Peyer's patch (tissue), 4 donors: Measurements from ENCODE around the gene IVL. TPM values are rescaled to one million over a fixed set of nuclear protein-coding genes. Genes with fewer than 3 reads are reported as not detected.

Experiments
- DNase-seq, 3 donors: peaks; one replicate each; pipeline ENCODE4 v3.0.0-alpha.2; 2017 to 2019
- H3K27ac ChIP-seq, 4 donors: fragments of 200-600 bp; sonication (generic); one replicate each; pipeline ENCODE4 v1.5.1; 2016 to 2019
- H3K27me3 ChIP-seq, 2 donors: fragments of 200-600 bp; sonication (generic); one replicate each; pipeline ENCODE4 v1.5.1; 2019
- H3K36me3 ChIP-seq, 3 donors: fragments of 200-600 bp; sonication (generic); one replicate each; pipeline ENCODE4 v1.5.1; 2016 to 2019
- H3K4me1 ChIP-seq, 4 donors: fragments of 200-600 bp; sonication (generic); one replicate each; pipeline ENCODE4 v1.5.1; 2016 to 2019
- H3K4me3 ChIP-seq, 4 donors: fragments of 200-600 bp; sonication (generic); 1 replicate in 3 of 4; 2 replicates in 1 of 4; pipeline ENCODE4 v1.5.1; 2016 to 2019; ENCODE audit warnings: mild to moderate bottlenecking in 1 of 4
- H3K9me3 ChIP-seq, 4 donors: fragments of 200-600 bp; sonication (generic); one replicate each; pipeline ENCODE4 v1.5.1; 2016 to 2019; ENCODE audit warnings: mild to moderate bottlenecking in 1 of 4
- CTCF ChIP-seq, 6 experiments: fragments of 450-650 bp in 4 of 6; fragments of 200-600 bp in 2 of 6; sonication (generic) in 1 of 6; IDR thresholded peaks; one replicate each; pipeline ENCODE4 v1.5.1; 2017 to 2019; ENCODE audit warnings: antibody characterized with exemption in 6 of 6, mild to moderate bottlenecking in 3 of 6, moderate library complexity in 1 of 6
- POLR2A ChIP-seq, 2 donors: fragments of 450-650 bp; IDR thresholded peaks; one replicate each; pipeline ENCODE4 v1.5.1; 2017; ENCODE audit warnings: antibody characterized with exemption in 2 of 2, mild to moderate bottlenecking in 2 of 2, moderate library complexity in 2 of 2
- total RNA-seq, 4 donors: library from RNA; depleted of rRNA; stranded (reverse); fragments of >200 nt; gene quantifications; one replicate each; pipeline ENCODE4 v1.1.0, GENCODE V29; 2016

The IVL gene
- total RNA-seq, 4 donors from 2014 or later = not detected

- TF ChIP-seq POLR2A (IDR thresholded peaks at IDR 0.05) = no peak
- TF ChIP-seq CTCF (IDR thresholded peaks at IDR 0.05) = no peak
- no peaks in the 10 kb centered on the region for H3K27me3 ChIP-seq
- H3K36me3 ChIP-seq = no peaks in the 10 kb centered on the region
- no peak overlapping the region for H3K4me3 ChIP-seq
- DNase-seq = no peak
- no peak overlapping the region for H3K27ac ChIP-seq
- no peaks in the 10 kb centered on the region for H3K4me1 ChIP-seq
- no peaks in the 10 kb centered on the region for H3K9me3 ChIP-seq
These were observed 24.3 kb upstream of the IVL start for GRCh38 chr1:152884085-152884484.

GRCh38 chr1:152884506-152884905, 23.8 kb upstream of the IVL start:
- TF ChIP-seq CTCF (IDR thresholded peaks at IDR 0.05) (no peak), POLR2A (IDR thresholded peaks at IDR 0.05) (no peak)
- H3K4me1 ChIP-seq = no peaks in the 10 kb centered on the region
- H3K36me3 ChIP-seq = no peaks in the 10 kb centered on the region
- no peaks in the 10 kb centered on the region for H3K9me3 ChIP-seq
- H3K4me3 ChIP-seq = no peak overlapping the region
- H3K27me3 ChIP-seq = no peaks in the 10 kb centered on the region
- no peak for DNase-seq
- H3K27ac ChIP-seq = no peak overlapping the region

DNA sequence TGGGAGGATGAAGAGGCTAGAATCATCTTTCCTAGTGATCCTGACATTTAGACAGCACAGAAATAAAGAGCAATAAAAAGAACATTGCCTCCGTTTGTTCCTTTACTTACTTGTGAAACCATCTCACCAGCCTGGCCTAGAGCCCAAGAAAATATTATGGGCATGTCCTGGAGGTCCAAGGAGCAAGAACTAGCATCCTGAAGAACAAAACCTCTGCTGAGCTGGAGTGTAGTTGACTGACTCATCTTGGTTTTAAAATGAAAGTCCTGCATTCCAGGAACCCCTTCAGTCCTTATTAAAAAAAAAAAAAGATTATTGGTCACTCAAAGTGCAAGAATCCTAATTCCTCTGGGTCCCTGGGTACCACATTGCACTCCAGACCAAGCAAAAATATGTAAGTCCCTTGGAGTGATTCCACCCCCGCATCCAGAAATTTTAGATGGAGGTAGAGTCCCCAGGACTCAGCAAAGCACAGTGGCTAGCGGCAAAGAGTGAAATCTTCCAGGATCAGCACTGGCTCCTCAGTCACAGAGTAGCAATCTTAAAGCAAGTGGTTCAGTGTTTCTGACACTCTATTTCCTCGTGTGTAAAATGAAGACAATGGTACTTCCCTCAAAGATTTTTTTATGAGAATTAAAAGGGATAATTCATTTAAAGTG, 23.3 kb upstream of the IVL start:
- Histone ChIP-seq H3K27me3 (no peaks in the 10 kb centered on the region), H3K27ac (no peak overlapping the region), H3K4me1 (no peaks in the 10 kb centered on the region), H3K36me3 (no peaks in the 10 kb centered on the region), H3K4me3 (no peak overlapping the region), H3K9me3 (no peaks in the 10 kb centered on the region)
- TF ChIP-seq CTCF (IDR thresholded peaks at IDR 0.05) (no peak), POLR2A (IDR thresholded peaks at IDR 0.05) (no peak)
- no peak for DNase-seq

DNA sequence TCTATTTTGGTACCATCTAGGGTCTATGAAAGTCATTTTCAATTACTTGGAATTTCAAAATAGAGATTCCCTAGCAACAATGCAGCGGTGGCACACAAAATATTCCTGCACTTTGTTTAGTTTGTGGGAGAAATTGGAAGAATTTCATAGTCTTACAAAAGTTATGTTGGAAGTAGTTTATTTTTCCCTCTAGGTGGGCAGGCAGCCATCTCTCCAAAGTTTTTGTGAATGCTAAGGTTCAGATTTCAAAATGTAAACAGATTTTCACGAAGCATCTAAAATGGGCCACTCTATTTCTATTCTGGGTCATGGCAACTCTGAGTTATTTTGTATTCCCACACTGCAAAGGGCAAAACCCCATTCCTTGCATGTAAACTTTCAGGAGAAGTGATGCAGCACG, 22.3 kb upstream of the IVL start:
- DNase-seq = no peak
- Histone ChIP-seq H3K27ac (no peak overlapping the region), H3K27me3 (no peaks in the 10 kb centered on the region), H3K4me3 (no peak overlapping the region), H3K4me1 (no peaks in the 10 kb centered on the region), H3K36me3 (no peaks in the 10 kb centered on the region), H3K9me3 (no peaks in the 10 kb centered on the region)
- TF ChIP-seq POLR2A (IDR thresholded peaks at IDR 0.05) (no peak), CTCF (IDR thresholded peaks at IDR 0.05) (no peak)

- Histone ChIP-seq H3K27me3 (no peaks in the 10 kb centered on the region), H3K9me3 (no peaks in the 10 kb centered on the region), H3K4me1 (no peaks in the 10 kb centered on the region), H3K36me3 (no peaks in the 10 kb centered on the region), H3K27ac (no peak overlapping the region), H3K4me3 (no peak overlapping the region)
- no peak for DNase-seq
- TF ChIP-seq POLR2A (IDR thresholded peaks at IDR 0.05) (no peak), CTCF (IDR thresholded peaks at IDR 0.05) (no peak)
These were observed 21.5 kb upstream of the IVL start for GRCh38 chr1:152886758-152887409.
